DOHH2 (cell line): ENCODE data around the gene CES3.
"Not testable (repeated sequence)": the region's sequence is repeated elsewhere in the genome, so short reads cannot be mapped to it uniquely, and the experiment has no call there.

Experiments
- H3F3A ChIP-seq: fragments of 200-600 bp; sonication (generic), shearing (Covaris generic); 2 replicates; pipeline ENCODE4 v1.6.0; 2016; ENCODE audit warnings: antibody characterized with exemption, mild to moderate bottlenecking; ENCODE audit not compliant: control insufficient read depth, insufficient read depth
- H3K27ac ChIP-seq: fragments of 200-600 bp; sonication (generic); 2 replicates; pipeline ENCODE4 v1.5.1; 2014; ENCODE audit warnings: low read depth, mild to moderate bottlenecking, low read length, moderate library complexity
- H3K27me3 ChIP-seq: fragments of 200-600 bp; sonication (generic); 2 replicates; pipeline ENCODE4 v1.6.1; 2014; ENCODE audit warnings: mild to moderate bottlenecking, low read length, mixed read lengths; ENCODE audit not compliant: control insufficient read depth
- H3K36me3 ChIP-seq: fragments of 200-600 bp; sonication (generic); 2 replicates; pipeline ENCODE4 v1.6.1; 2014; ENCODE audit warnings: mild to moderate bottlenecking, low read length, moderate library complexity, mixed read lengths; ENCODE audit not compliant: control insufficient read depth
- H3K4me1 ChIP-seq: fragments of 200-600 bp; sonication (generic); 2 replicates; pipeline ENCODE4 v1.6.1; 2014; ENCODE audit warnings: mild to moderate bottlenecking, low read length, mixed read lengths; ENCODE audit not compliant: control insufficient read depth
- H3K4me2 ChIP-seq: fragments of 200-600 bp; sonication (generic); 2 replicates; pipeline ENCODE4 v1.6.0; 2014; ENCODE audit warnings: mild to moderate bottlenecking, low read length, moderate library complexity
- H3K4me3 ChIP-seq: fragments of 200-600 bp; sonication (generic); 2 replicates; pipeline ENCODE4 v1.5.1; 2014; ENCODE audit warnings: mild to moderate bottlenecking, low read length, mixed read lengths
- H3K79me2 ChIP-seq: fragments of 200-600 bp; sonication (generic); 2 replicates; pipeline ENCODE4 v1.6.1; 2014; ENCODE audit warnings: mild to moderate bottlenecking, low read length, mixed read lengths; ENCODE audit not compliant: control insufficient read depth
- H3K9me2 ChIP-seq: fragments of 200-600 bp; sonication (generic); replicated peaks from 2 replicates; pipeline ENCODE4 v1.6.1; 2014; ENCODE audit warnings: mild to moderate bottlenecking, low read length, mixed read lengths; ENCODE audit not compliant: control insufficient read depth
- H3K9me3 ChIP-seq: fragments of 200-600 bp; sonication (generic); 2 replicates; pipeline ENCODE4 v1.6.1; 2014; ENCODE audit warnings: antibody characterized with exemption, low read length, mixed read lengths; ENCODE audit not compliant: control insufficient read depth, insufficient read depth
- H4K20me1 ChIP-seq: fragments of 200-600 bp; sonication (generic); 2 replicates; pipeline ENCODE4 v1.6.0; 2014; ENCODE audit warnings: low read depth, mild to moderate bottlenecking, antibody characterized with exemption, low read length, moderate library complexity; ENCODE audit not compliant: control insufficient read depth, insufficient read depth
- CTCF ChIP-seq: fragments of 200-600 bp; sonication (generic); IDR thresholded peaks from one replicate; pipeline ENCODE4 v1.5.1; 2014; ENCODE audit warnings: antibody characterized with exemption, mild to moderate bottlenecking, low read depth, low read length; ENCODE audit not compliant: poor library complexity, severe bottlenecking
- EZH2phosphoT487 ChIP-seq: fragments of 200-600 bp; sonication (generic); IDR thresholded peaks from 2 replicates; pipeline ENCODE4 v1.6.1; 2017; ENCODE audit warnings: borderline replicate concordance, mild to moderate bottlenecking, antibody characterized with exemption, low read length, moderate library complexity, mixed read lengths

Gene CES3

GRCh38 chr16:66970775-66971720 lies 10.0 kb downstream of the CES3 start:
- TF ChIP-seq CTCF: no peak
- 0 out of 2 replicates have a peak, but pooled peaks cover 4% of the 10 kb centered on the region for H4K20me1 ChIP-seq
- no peaks in the 10 kb centered on the region for H3K36me3 ChIP-seq
- no peaks in the 10 kb centered on the region for H3K4me1 ChIP-seq
- no peak overlapping the region for H3K4me2 ChIP-seq
- no peaks in the 10 kb centered on the region for H3K27me3 ChIP-seq
- no peaks in the 10 kb centered on the region for H3K79me2 ChIP-seq
- no peaks in the 10 kb centered on the region for H3K9me2 ChIP-seq
- no peaks in the 10 kb centered on the region for H3K9me3 ChIP-seq
- no peak overlapping the region for H3K4me3 ChIP-seq
- H3F3A ChIP-seq: no peaks in the 10 kb centered on the region
- H3K27ac ChIP-seq: no peak overlapping the region

GRCh38 chr16:66972983-66973382 lies 11.9 kb downstream of the CES3 start:
- no peaks in the 10 kb centered on the region for H3K36me3 ChIP-seq
- H3K27me3 ChIP-seq: no peaks in the 10 kb centered on the region
- no peaks in the 10 kb centered on the region for H3K9me3 ChIP-seq
- H3F3A ChIP-seq: no peaks in the 10 kb centered on the region
- 0 out of 2 replicates have a peak, but pooled peaks cover 4% of the 10 kb centered on the region for H4K20me1 ChIP-seq
- no peak overlapping the region for H3K27ac ChIP-seq
- no peaks in the 10 kb centered on the region for H3K9me2 ChIP-seq
- no peak overlapping the region for H3K4me2 ChIP-seq
- no peaks in the 10 kb centered on the region for H3K79me2 ChIP-seq
- TF ChIP-seq EZH2phosphoT487: no peak
- no peaks in the 10 kb centered on the region for H3K4me1 ChIP-seq
- no peak overlapping the region for H3K4me3 ChIP-seq

- Histone ChIP-seq H3K4me1 (no peaks in the 10 kb centered on the region), H3K9me2 (no peaks in the 10 kb centered on the region), H4K20me1 (0 out of 2 replicates have a peak, but pooled peaks cover 4% of the 10 kb centered on the region), H3K79me2 (no peaks in the 10 kb centered on the region), H3K36me3 (no peaks in the 10 kb centered on the region), H3K27ac (no peak overlapping the region), H3K4me2 (no peak overlapping the region), H3F3A (no peaks in the 10 kb centered on the region), H3K27me3 (no peaks in the 10 kb centered on the region), H3K9me3 (no peaks in the 10 kb centered on the region), H3K4me3 (no peak overlapping the region)
- no peak for TF ChIP-seq EZH2phosphoT487
Observed at GRCh38 chr16:66973716-66974115, 12.7 kb downstream of the CES3 start.

GRCh38 chr16:66974156-66974931 lies 13.3 kb downstream of the CES3 start:
- H3K4me3 ChIP-seq, H3K79me2 ChIP-seq, H3K4me2 ChIP-seq, H3F3A ChIP-seq, H3K4me1 ChIP-seq, H3K9me3 ChIP-seq, H4K20me1 ChIP-seq, H3K36me3 ChIP-seq, H3K9me2 ChIP-seq, H3K27ac ChIP-seq, H3K27me3 ChIP-seq: not testable (repeated sequence)

GRCh38 chr16:66974932-66975246 lies 13.8 kb downstream of the CES3 start:
- not testable (repeated sequence) for H3K27me3 ChIP-seq, H3F3A ChIP-seq, H3K4me1 ChIP-seq, H3K36me3 ChIP-seq, H3K27ac ChIP-seq, H4K20me1 ChIP-seq, H3K4me2 ChIP-seq, H3K79me2 ChIP-seq, H3K9me3 ChIP-seq, H3K4me3 ChIP-seq, H3K9me2 ChIP-seq
